GM12891 (cell line): ENCODE measurements around the gene PIAS4.

Source experiments
- POLR2A ChIP-seq: IDR thresholded peaks from 2 replicates; pipeline ENCODE4 v1.6.1; 2011; ENCODE audit warnings: low read depth, low read length, control low read depth
- TAF1 ChIP-seq: IDR thresholded peaks from 2 replicates; pipeline ENCODE4 v1.6.1; 2011; ENCODE audit warnings: low read depth, low read length, control low read depth

DNA sequence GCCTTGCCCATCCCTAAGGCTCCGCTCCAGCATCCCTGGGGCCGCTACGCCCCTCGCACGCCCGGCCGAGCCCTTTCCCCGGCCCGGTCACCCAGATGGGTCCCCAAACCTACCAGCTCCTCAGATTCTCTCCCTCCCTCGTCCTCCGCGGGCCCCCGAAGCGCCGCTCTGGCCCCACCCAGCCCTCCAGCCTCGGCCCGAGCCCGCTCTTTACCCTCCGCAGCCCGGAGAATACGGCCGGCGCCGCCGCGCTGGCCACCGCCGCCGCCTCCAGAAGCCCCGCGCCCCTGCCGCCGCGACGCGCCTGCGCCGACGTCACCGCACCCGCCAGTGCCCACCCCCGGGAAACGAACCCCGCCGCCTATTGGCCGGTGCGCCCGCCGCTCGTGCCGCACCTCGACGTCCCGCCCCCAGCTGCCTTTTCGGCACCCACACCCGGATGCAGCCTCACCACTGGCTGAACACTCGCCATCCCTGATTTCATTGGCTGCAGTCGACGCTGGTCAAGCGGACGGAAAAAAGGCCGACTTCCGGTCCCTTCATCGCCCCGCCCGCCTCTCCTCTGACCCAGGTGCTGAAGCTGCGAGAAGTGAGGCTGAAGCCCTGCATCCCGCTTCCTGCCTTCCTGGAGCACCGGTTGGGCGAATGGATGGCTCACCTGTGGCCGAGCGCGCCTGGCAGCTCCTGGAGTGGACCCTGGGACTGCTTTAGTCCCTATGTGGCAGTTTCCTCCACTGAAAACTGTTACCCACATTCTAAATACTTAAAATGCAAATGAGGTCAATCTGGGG is 36.5 kb upstream of the PIAS4 start, which contains the start of gene DAPK3:
- TF ChIP-seq POLR2A (peak; percentile 54; the same call in 1 of the 2 replicates), TAF1 (no peak; the same call in 1 of the 2 replicates)
